SK-N-SH treated with all-trans-retinoic acid at 6 μM for 48 hours (cell line): ENCODE results near the gene MCHR1.

ENCODE experiments used
- ATAC-seq: fragments of 200-7000 bp; cut with Tn5 transposase; 3 replicates; pipeline ENCODE4 v1.9.1; 2020; ENCODE audit warnings: mild to moderate bottlenecking, moderate library complexity
- ARNTL ChIP-seq: fragments of 450-650 bp; formaldehyde crosslinking; IDR thresholded peaks from 2 replicates; pipeline ENCODE4 v1.5.0; 2020; ENCODE audit warnings: low read depth, mild to moderate bottlenecking, moderate library complexity, borderline replicate concordance
- BACH2 ChIP-seq: fragments of 250-450 bp; sonication (Bioruptor Pico); IDR thresholded peaks from 2 replicates; pipeline ENCODE4 v1.9.0; 2021; ENCODE audit warnings: mild to moderate bottlenecking, borderline replicate concordance
- CSDC2 ChIP-seq: fragments of 250-450 bp; sonication (Bioruptor Pico); IDR thresholded peaks from 2 replicates; pipeline ENCODE4 v1.5.0; 2020; ENCODE audit warnings: mild to moderate bottlenecking, moderate library complexity
- ESRRG ChIP-seq: fragments of 250-450 bp; sonication (Bioruptor Pico); IDR thresholded peaks from 2 replicates; pipeline ENCODE4 v1.6.1; 2021; ENCODE audit warnings: mild to moderate bottlenecking
- GLIS3 ChIP-seq: fragments of 250-450 bp; sonication (Bioruptor Pico); IDR thresholded peaks from 2 replicates; pipeline ENCODE4 v1.5.0; 2020; ENCODE audit warnings: mild to moderate bottlenecking, moderate library complexity
- ISL1 ChIP-seq: fragments of 250-450 bp; sonication (Bioruptor Pico); IDR thresholded peaks from 2 replicates; pipeline ENCODE4 v2.1.2; 2022; ENCODE audit warnings: mild to moderate bottlenecking, moderate library complexity
- OSR1 ChIP-seq: fragments of 250-450 bp; sonication (Bioruptor Pico); IDR thresholded peaks from 2 replicates; pipeline ENCODE4 v1.8.0; 2022; ENCODE audit warnings: moderate library complexity, mild to moderate bottlenecking, inconsistent platforms
- PPARA ChIP-seq: fragments of 250-450 bp; sonication (Bioruptor Pico); IDR thresholded peaks from 2 replicates; pipeline ENCODE4 v1.5.0; 2020; ENCODE audit warnings: mild to moderate bottlenecking, borderline replicate concordance
- RARB ChIP-seq: fragments of 250-450 bp; sonication (Bioruptor Pico); IDR thresholded peaks from 2 replicates; pipeline ENCODE4 v1.8.0; 2021; ENCODE audit warnings: mild to moderate bottlenecking, moderate library complexity
- TCF4 ChIP-seq: fragments of 250-450 bp; sonication (Bioruptor Pico); IDR thresholded peaks from 2 replicates; pipeline ENCODE4 v1.8.0; 2021; ENCODE audit warnings: mild to moderate bottlenecking, moderate library complexity, borderline replicate concordance
- TOX ChIP-seq: fragments of 250-450 bp; sonication (Bioruptor Pico); IDR thresholded peaks from 2 replicates; pipeline ENCODE4 v1.8.0; 2021; ENCODE audit warnings: mild to moderate bottlenecking, moderate library complexity, borderline replicate concordance
- TSHZ2 ChIP-seq: fragments of 250-450 bp; sonication (Bioruptor Pico); IDR thresholded peaks from 2 replicates; pipeline ENCODE4 v1.5.0; 2020; ENCODE audit warnings: mild to moderate bottlenecking, moderate library complexity
- ZC3H10 ChIP-seq: fragments of 250-450 bp; sonication (Bioruptor Pico); IDR thresholded peaks from 2 replicates; pipeline ENCODE4 v1.5.1; 2021; ENCODE audit warnings: mild to moderate bottlenecking, moderate library complexity
- ZFP3 ChIP-seq: fragments of 250-450 bp; sonication (Bioruptor Pico); IDR thresholded peaks from 2 replicates; pipeline ENCODE4 v1.5.0; 2020; ENCODE audit warnings: mild to moderate bottlenecking, moderate library complexity
- ZFP30 ChIP-seq: fragments of 450-650 bp; formaldehyde crosslinking; IDR thresholded peaks from 2 replicates; pipeline ENCODE4 v1.5.0; 2022; ENCODE audit warnings: mild to moderate bottlenecking, moderate library complexity
- ZNF565 ChIP-seq: fragments of 450-650 bp; formaldehyde crosslinking; conservative IDR thresholded peaks from 2 replicates; pipeline ENCODE4 v1.5.0; 2020; ENCODE audit warnings: low read depth, mild to moderate bottlenecking, moderate library complexity
- ZNF70 ChIP-seq: fragments of 450-650 bp; formaldehyde crosslinking; IDR thresholded peaks from 2 replicates; pipeline ENCODE4 v1.5.0; 2020; ENCODE audit warnings: mild to moderate bottlenecking, moderate library complexity
- ZNF8 ChIP-seq: fragments of 450-650 bp; formaldehyde crosslinking; IDR thresholded peaks from 2 replicates; pipeline ENCODE4 v1.5.0; 2020; ENCODE audit warnings: mild to moderate bottlenecking, moderate library complexity
- TF ChIP-seq, protein P1 (sequence below): fragments of 250-450 bp; sonication (Bioruptor Pico); IDR thresholded peaks from 2 replicates; pipeline ENCODE4 v1.8.0; 2020; ENCODE audit warnings: mild to moderate bottlenecking, moderate library complexity, borderline replicate concordance
- TF ChIP-seq, protein P2 (sequence below): fragments of 250-450 bp; sonication (Bioruptor Pico); IDR thresholded peaks from 2 replicates; pipeline ENCODE4 v1.5.1; 2020; ENCODE audit warnings: low read depth, mild to moderate bottlenecking, moderate library complexity
- TF ChIP-seq, protein P3 (sequence below): fragments of 250-450 bp; sonication (Bioruptor Pico); IDR thresholded peaks from 2 replicates; pipeline ENCODE4 v1.5.1; 2021; ENCODE audit warnings: mild to moderate bottlenecking, moderate library complexity

MCHR1 gene

GRCh38 chr22:40708177-40708576 lies 28.9 kb downstream of the MCHR1 start (continued):
- TF ChIP-seq, protein P1, sequence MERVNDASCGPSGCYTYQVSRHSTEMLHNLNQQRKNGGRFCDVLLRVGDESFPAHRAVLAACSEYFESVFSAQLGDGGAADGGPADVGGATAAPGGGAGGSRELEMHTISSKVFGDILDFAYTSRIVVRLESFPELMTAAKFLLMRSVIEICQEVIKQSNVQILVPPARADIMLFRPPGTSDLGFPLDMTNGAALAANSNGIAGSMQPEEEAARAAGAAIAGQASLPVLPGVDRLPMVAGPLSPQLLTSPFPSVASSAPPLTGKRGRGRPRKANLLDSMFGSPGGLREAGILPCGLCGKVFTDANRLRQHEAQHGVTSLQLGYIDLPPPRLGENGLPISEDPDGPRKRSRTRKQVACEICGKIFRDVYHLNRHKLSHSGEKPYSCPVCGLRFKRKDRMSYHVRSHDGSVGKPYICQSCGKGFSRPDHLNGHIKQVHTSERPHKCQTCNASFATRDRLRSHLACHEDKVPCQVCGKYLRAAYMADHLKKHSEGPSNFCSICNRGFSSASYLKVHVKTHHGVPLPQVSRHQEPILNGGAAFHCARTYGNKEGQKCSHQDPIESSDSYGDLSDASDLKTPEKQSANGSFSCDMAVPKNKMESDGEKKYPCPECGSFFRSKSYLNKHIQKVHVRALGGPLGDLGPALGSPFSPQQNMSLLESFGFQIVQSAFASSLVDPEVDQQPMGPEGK (CRISPR knock-in tag): no peak
- no peak for TF ChIP-seq ZNF565
- TF ChIP-seq ISL1: no peak

- ATAC-seq: peak; percentile 29; the same call in 1 of the 3 replicates
- TF ChIP-seq CSDC2 (CRISPR knock-in tag): no peak
- TF ChIP-seq OSR1 (CRISPR knock-in tag): no peak
- TF ChIP-seq ESRRG (CRISPR knock-in tag): no peak
- TF ChIP-seq TSHZ2 (CRISPR knock-in tag): no peak
- TF ChIP-seq GLIS3 (CRISPR knock-in tag): no peak
- TF ChIP-seq ZFP3 (CRISPR knock-in tag): no peak
- no peak for TF ChIP-seq ZC3H10 (CRISPR knock-in tag)
- no peak for TF ChIP-seq ARNTL (CRISPR knock-in tag)
- TF ChIP-seq ZNF70 (CRISPR knock-in tag): no peak
- no peak for TF ChIP-seq ZNF8
Observed at GRCh38 chr22:40709752-40710413, 30.6 kb downstream of the MCHR1 start.

- no peak for ATAC-seq
- TF ChIP-seq ZNF8 (no peak), TCF4 (CRISPR knock-in tag) (no peak), PPARA (CRISPR knock-in tag) (no peak), ARNTL (CRISPR knock-in tag) (no peak), TOX (CRISPR knock-in tag) (no peak), GLIS3 (CRISPR knock-in tag) (no peak), ZFP30 (CRISPR knock-in tag) (no peak), OSR1 (CRISPR knock-in tag) (no peak), RARB (CRISPR knock-in tag) (no peak), BACH2 (CRISPR knock-in tag) (no peak), ZFP3 (CRISPR knock-in tag) (no peak), CSDC2 (CRISPR knock-in tag) (no peak), ISL1 (no peak), ZC3H10 (CRISPR knock-in tag) (no peak)
- TF ChIP-seq, protein P2, sequence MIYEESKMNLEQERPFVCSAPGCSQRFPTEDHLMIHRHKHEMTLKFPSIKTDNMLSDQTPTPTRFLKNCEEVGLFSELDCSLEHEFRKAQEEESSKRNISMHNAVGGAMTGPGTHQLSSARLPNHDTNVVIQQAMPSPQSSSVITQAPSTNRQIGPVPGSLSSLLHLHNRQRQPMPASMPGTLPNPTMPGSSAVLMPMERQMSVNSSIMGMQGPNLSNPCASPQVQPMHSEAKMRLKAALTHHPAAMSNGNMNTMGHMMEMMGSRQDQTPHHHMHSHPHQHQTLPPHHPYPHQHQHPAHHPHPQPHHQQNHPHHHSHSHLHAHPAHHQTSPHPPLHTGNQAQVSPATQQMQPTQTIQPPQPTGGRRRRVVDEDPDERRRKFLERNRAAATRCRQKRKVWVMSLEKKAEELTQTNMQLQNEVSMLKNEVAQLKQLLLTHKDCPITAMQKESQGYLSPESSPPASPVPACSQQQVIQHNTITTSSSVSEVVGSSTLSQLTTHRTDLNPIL (CRISPR knock-in tag): no peak
- TF ChIP-seq, protein P3, sequence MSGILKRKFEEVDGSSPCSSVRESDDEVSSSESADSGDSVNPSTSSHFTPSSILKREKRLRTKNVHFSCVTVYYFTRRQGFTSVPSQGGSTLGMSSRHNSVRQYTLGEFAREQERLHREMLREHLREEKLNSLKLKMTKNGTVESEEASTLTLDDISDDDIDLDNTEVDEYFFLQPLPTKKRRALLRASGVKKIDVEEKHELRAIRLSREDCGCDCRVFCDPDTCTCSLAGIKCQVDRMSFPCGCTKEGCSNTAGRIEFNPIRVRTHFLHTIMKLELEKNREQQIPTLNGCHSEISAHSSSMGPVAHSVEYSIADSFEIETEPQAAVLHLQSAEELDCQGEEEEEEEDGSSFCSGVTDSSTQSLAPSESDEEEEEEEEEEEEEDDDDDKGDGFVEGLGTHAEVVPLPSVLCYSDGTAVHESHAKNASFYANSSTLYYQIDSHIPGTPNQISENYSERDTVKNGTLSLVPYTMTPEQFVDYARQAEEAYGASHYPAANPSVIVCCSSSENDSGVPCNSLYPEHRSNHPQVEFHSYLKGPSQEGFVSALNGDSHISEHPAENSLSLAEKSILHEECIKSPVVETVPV (CRISPR knock-in tag): no peak
- TF ChIP-seq, protein P1 (CRISPR knock-in tag): no peak
Observed at GRCh38 chr22:40712311-40712710, 33.0 kb downstream of the MCHR1 start.
